H1 (cell line): ENCODE data around the gene WIPF1.

Experiments
- BRCA1 ChIP-seq: IDR thresholded peaks from 2 replicates; pipeline ENCODE4 v1.6.1; 2012; ENCODE audit warnings: low read depth, low read length, improper control_type of control experiment
- CEBPB ChIP-seq: IDR thresholded peaks from 2 replicates; pipeline ENCODE4 v1.6.1; 2012; ENCODE audit warnings: low read depth, low read length
- CREB1 ChIP-seq: IDR thresholded peaks from 2 replicates; pipeline ENCODE4 v1.6.1; 2012; ENCODE audit warnings: inconsistent platforms
- EZH2 ChIP-seq: fragments of 200-600 bp; sonication (generic); IDR thresholded peaks from 2 replicates; pipeline ENCODE4 v1.7.1; 2012; ENCODE audit warnings: low read depth, mild to moderate bottlenecking, moderate library complexity, low read length, inconsistent platforms; ENCODE audit not compliant: severe bottlenecking
- KDM5A ChIP-seq: fragments of 200-600 bp; IDR thresholded peaks from 2 replicates; pipeline ENCODE4 v1.7.1; 2012; ENCODE audit warnings: mild to moderate bottlenecking, low read length, inconsistent platforms, mixed read lengths
- PHF8 ChIP-seq: fragments of 200-600 bp; sonication (generic); conservative IDR thresholded peaks from 2 replicates; pipeline ENCODE4 v1.7.1; 2012; ENCODE audit warnings: low read depth, mild to moderate bottlenecking, inconsistent platforms, low read length, moderate library complexity
- POLR2A ChIP-seq, 2 experiments: IDR thresholded peaks; 1 replicate in 1 of 2; 2 replicates in 1 of 2; pipeline ENCODE4 v1.6.1; 2011; ENCODE audit warnings: low read depth in 2 of 2, low read length in 2 of 2, mild to moderate bottlenecking in 2 of 2; ENCODE audit errors: control extremely low read depth in 1 of 2
- POLR2AphosphoS5 ChIP-seq: IDR thresholded peaks from 2 replicates; pipeline ENCODE4 v1.6.1; 2011; ENCODE audit warnings: low read depth, low read length
- POU5F1 ChIP-seq: IDR thresholded peaks from 2 replicates; pipeline ENCODE4 v1.6.1; 2011; ENCODE audit warnings: low read depth, mild to moderate bottlenecking, low read length, moderate library complexity
- SAP30 ChIP-seq: fragments of 300-600 bp; sonication (generic); IDR thresholded peaks from 2 replicates; pipeline ENCODE4 v1.7.1; 2012; ENCODE audit warnings: low read length, moderate library complexity, mild to moderate bottlenecking, inconsistent platforms; ENCODE audit not compliant: insufficient read depth, insufficient replicate concordance
- SP1 ChIP-seq: IDR thresholded peaks from 2 replicates; pipeline ENCODE4 v1.6.1; 2011; ENCODE audit warnings: low read depth, low read length
- YY1 ChIP-seq: IDR thresholded peaks from 2 replicates; pipeline ENCODE4 v1.6.1; 2011; ENCODE audit warnings: low read depth, mild to moderate bottlenecking, low read length
- ZNF274 ChIP-seq: IDR thresholded peaks from 2 replicates; pipeline ENCODE4 v1.7.0; 2012; ENCODE audit warnings: low read length, borderline replicate concordance; ENCODE audit errors: extremely low read depth
- TF ChIP-seq, protein P1 (sequence below), 3 experiments: IDR thresholded peaks; 1 replicate in 2 of 3; 2 replicates in 1 of 3; pipeline versions ENCODE4 v1.5.1 to v1.6.1; 2011; ENCODE audit warnings: low read length in 3 of 3, mild to moderate bottlenecking in 3 of 3, inconsistent platforms in 2 of 3, low read depth in 1 of 3, moderate library complexity in 1 of 3; ENCODE audit not compliant: insufficient read depth in 1 of 3; ENCODE audit errors: control extremely low read depth in 1 of 3

DNA sequence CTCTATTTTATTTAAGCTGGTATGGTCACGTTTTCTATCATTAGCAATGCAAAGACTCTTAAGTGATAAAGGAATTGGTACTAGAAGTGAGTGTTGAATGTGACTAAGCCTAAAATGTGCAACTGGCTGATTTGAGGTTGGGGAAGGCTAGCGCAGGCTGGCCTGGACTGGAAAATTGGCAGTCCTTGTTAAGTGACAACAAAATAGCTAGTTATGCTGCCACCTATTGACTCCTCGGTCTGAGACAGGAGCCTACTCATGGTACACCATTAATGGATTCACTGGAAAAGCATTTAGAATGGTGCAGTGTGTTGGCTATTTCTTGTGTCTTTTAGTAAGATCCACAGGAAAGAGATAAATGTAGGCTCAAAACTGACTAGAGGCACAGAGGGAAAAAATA, 5.7 kb upstream of the WIPF1 start:
- TF ChIP-seq, protein P1, sequence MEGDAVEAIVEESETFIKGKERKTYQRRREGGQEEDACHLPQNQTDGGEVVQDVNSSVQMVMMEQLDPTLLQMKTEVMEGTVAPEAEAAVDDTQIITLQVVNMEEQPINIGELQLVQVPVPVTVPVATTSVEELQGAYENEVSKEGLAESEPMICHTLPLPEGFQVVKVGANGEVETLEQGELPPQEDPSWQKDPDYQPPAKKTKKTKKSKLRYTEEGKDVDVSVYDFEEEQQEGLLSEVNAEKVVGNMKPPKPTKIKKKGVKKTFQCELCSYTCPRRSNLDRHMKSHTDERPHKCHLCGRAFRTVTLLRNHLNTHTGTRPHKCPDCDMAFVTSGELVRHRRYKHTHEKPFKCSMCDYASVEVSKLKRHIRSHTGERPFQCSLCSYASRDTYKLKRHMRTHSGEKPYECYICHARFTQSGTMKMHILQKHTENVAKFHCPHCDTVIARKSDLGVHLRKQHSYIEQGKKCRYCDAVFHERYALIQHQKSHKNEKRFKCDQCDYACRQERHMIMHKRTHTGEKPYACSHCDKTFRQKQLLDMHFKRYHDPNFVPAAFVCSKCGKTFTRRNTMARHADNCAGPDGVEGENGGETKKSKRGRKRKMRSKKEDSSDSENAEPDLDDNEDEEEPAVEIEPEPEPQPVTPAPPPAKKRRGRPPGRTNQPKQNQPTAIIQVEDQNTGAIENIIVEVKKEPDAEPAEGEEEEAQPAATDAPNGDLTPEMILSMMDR (IDR thresholded peaks at IDR 0.05; ENCODE audit: control extremely low read depth in 1 of 3, insufficient read depth in 1 of 3, low read depth in 1 of 3, low read length in 3 of 3) = peak in 2 of 3 experiments; percentile 52 to 67; a peak in 3 of 4 replicates
- no peak for TF ChIP-seq ZNF274
- no peak for TF ChIP-seq POLR2A (IDR thresholded peaks at IDR 0.05; ENCODE audit: control extremely low read depth in 1 of 2, low read depth in 2 of 2, low read length in 2 of 2)
- TF ChIP-seq BRCA1 = no peak
- TF ChIP-seq SAP30 = no peak
- no peak for TF ChIP-seq POLR2AphosphoS5
- TF ChIP-seq CEBPB = no peak
- no peak for TF ChIP-seq KDM5A
- no peak for TF ChIP-seq EZH2
- no peak for TF ChIP-seq YY1
- TF ChIP-seq POU5F1 = no peak
- no peak for TF ChIP-seq PHF8
- no peak for TF ChIP-seq SP1
- TF ChIP-seq CREB1 = no peak
